PFSK-1 (cell line): ENCODE measurements around the gene FGD2.
A peak's percentile ranks its signal among the peaks of the same experiment; 100 is the strongest.

Experiments
- FOXP2 ChIP-seq: optimal IDR thresholded peaks from 2 replicates; pipeline ENCODE3; 2011; ENCODE audit warnings: borderline replicate concordance, control low read depth, inconsistent platforms; ENCODE audit not compliant: insufficient read depth; ENCODE audit errors: extremely low read length, extremely low read depth
- POLR2AphosphoS5 ChIP-seq: IDR thresholded peaks from 2 replicates; pipeline ENCODE4 v1.6.1; 2012; ENCODE audit warnings: low read depth, mild to moderate bottlenecking, control low read depth, low read length, moderate library complexity
- REST ChIP-seq, 2 experiments: IDR thresholded peaks; 2 replicates each; pipeline versions ENCODE4 v1.6.1 to v1.8.0; 2011 to 2012; ENCODE audit warnings: low read depth in 2 of 2, low read length in 2 of 2, control low read depth in 1 of 2, inconsistent platforms in 1 of 2, mild to moderate bottlenecking in 1 of 2, moderate library complexity in 1 of 2; ENCODE audit not compliant: insufficient read depth in 1 of 2
- SIN3A ChIP-seq: IDR thresholded peaks from 2 replicates; pipeline ENCODE4 v1.6.1; 2012; ENCODE audit warnings: mild to moderate bottlenecking, low read length, moderate library complexity, borderline replicate concordance; ENCODE audit not compliant: insufficient read depth
- TAF1 ChIP-seq: IDR thresholded peaks from 2 replicates; pipeline ENCODE4 v1.6.1; 2012; ENCODE audit warnings: low read length, control low read depth, borderline replicate concordance; ENCODE audit not compliant: insufficient read depth

FGD2 gene

GRCh38 chr6:36983538-36983937, 21.9 kb upstream of the FGD2 start:
- no peak for TF ChIP-seq POLR2AphosphoS5

GRCh38 chr6:36984581-36985416, 20.7 kb upstream of the FGD2 start:
- TF ChIP-seq FOXP2 = no peak
- no peak for TF ChIP-seq REST (IDR thresholded peaks at IDR 0.05; ENCODE audit: insufficient read depth in 1 of 2, low read depth in 2 of 2, low read length in 2 of 2)
- TF ChIP-seq POLR2AphosphoS5 = no peak
- TF ChIP-seq TAF1 = no peak
- no peak for TF ChIP-seq SIN3A

GRCh38 chr6:36985417-36985807, 20.0 kb upstream of the FGD2 start:
- TF ChIP-seq SIN3A (no peak), POLR2AphosphoS5 (no peak), REST (IDR thresholded peaks at IDR 0.05; ENCODE audit: insufficient read depth in 1 of 2, low read depth in 2 of 2, low read length in 2 of 2) (no peak), TAF1 (no peak), FOXP2 (no peak)

GRCh38 chr6:36985808-36986703, 19.4 kb upstream of the FGD2 start, which contains the start of gene MTCH1:
Gene MTCH1, minus strand, starts transcription at chr6:36986196. Its CDS starts 23 bp downstream, at chr6:36986173.
- TF ChIP-seq SIN3A = peak; percentile 95
- peak in 1 of 2 experiments; percentile 58; a peak in 1 of 4 replicates for TF ChIP-seq REST (IDR thresholded peaks at IDR 0.05; ENCODE audit: insufficient read depth in 1 of 2, low read depth in 2 of 2, low read length in 2 of 2)
- peak; percentile 90 for TF ChIP-seq TAF1
- peak; percentile 88 for TF ChIP-seq POLR2AphosphoS5
- peak; percentile 99 for TF ChIP-seq FOXP2

- TF ChIP-seq POLR2AphosphoS5 (no peak), SIN3A (no peak), TAF1 (no peak), FOXP2 (no peak), REST (IDR thresholded peaks at IDR 0.05; ENCODE audit: insufficient read depth in 1 of 2, low read depth in 2 of 2, low read length in 2 of 2) (no peak)
Observed at GRCh38 chr6:36986704-36987047, 18.8 kb upstream of the FGD2 start.
